HepG2 (cell line): ENCODE results near the gene MAD2L2. TPM values are rescaled to one million over a fixed set of nuclear protein-coding genes. Genes with fewer than 3 reads are reported as not detected.
A peak's percentile ranks its signal among the peaks of the same experiment; 100 is the strongest.

Experiments
- ATAC-seq: fragments of 200-7000 bp; cut with Tn5 transposase; 3 replicates; pipeline ENCODE4 v1.9.1; 2020; ENCODE audit warnings: mild to moderate bottlenecking, moderate library complexity
- BruUV-seq: library from RNA; stranded (reverse); fragments of 400-500 nt; replicated peaks from 2 replicates; lab custom pipeline; 2021; lab: Mats Ljungman, UMichigan
- CTCF ChIA-PET: fragments of 300-600 bp; formaldehyde crosslinking; extraction: SDS; loops from one replicate; lab custom pipeline; 2021; ENCODE audit warnings: low total read pairs, inconsistent platforms, low intra/inter-chr PET ratio; lab: Yijun Ruan, JAX
- POLR2A ChIA-PET: fragments of 350-600 bp; sonication (Branson Sonifier 250); formaldehyde crosslinking; loops from one replicate; lab custom pipeline; 2020; ENCODE audit warnings: antibody characterized with exemption, inconsistent platforms; lab: Yijun Ruan, JAX
- DNase-seq: peaks from one replicate; pipeline ENCODE4 v3.0.0-alpha.2; 2015; ENCODE audit warnings: low spot score
- FAIRE-seq: peaks from 3 replicates; lab custom pipeline; 2011; peaks lifted over from hg19 to GRCh38; lab: Jason Lieb, UNC
- H2AFZ ChIP-seq: one replicate; pipeline ENCODE4 v1.6.1; 2011; ENCODE audit warnings: low read length, inconsistent platforms
- H3K27ac ChIP-seq: fragments of 300-600 bp; 3 replicates; pipeline ENCODE4 v1.8.0; 2011; ENCODE audit warnings: mixed run types, mild to moderate bottlenecking, mixed read lengths, low read length, inconsistent platforms; ENCODE audit not compliant: insufficient read depth; ENCODE audit errors: extremely low read length
- H3K27me3 ChIP-seq, 2 experiments: fragments of 200-600 bp in 1 of 2; 2 replicates in 1 of 2; 3 replicates in 1 of 2; pipeline versions ENCODE4 v1.6.0 to v1.8.0; 2011; ENCODE audit warnings: low read length in 2 of 2, mild to moderate bottlenecking in 2 of 2, moderate library complexity in 2 of 2, inconsistent platforms in 1 of 2; ENCODE audit not compliant: insufficient read depth in 2 of 2, control insufficient read depth in 1 of 2
- H3K36me3 ChIP-seq, 2 experiments: fragments of 200-600 bp in 1 of 2; replicated peaks in 1 of 2; 2 replicates in 1 of 2; 3 replicates in 1 of 2; pipeline versions ENCODE4 v1.5.1 to v1.8.0; 2011; ENCODE audit warnings: low read length in 2 of 2, inconsistent platforms in 1 of 2; ENCODE audit not compliant: insufficient read depth in 2 of 2, control insufficient read depth in 1 of 2
- H3K4me1 ChIP-seq: 2 replicates; pipeline ENCODE4 v1.5.1; 2012; ENCODE audit warnings: low read length, inconsistent platforms; ENCODE audit not compliant: insufficient read depth
- H3K4me2 ChIP-seq: 2 replicates; pipeline ENCODE4 v1.6.0; 2011; ENCODE audit warnings: low read depth, low read length, inconsistent platforms
- H3K4me3 ChIP-seq, 3 experiments: fragments of 200-600 bp in 1 of 3; sonication (generic), shearing (Covaris generic) in 1 of 3; replicated peaks in 1 of 3; 2 replicates each; pipeline ENCODE4 v1.5.1; 2011 to 2016; ENCODE audit warnings: low read length in 3 of 3, inconsistent platforms in 2 of 3, low read depth in 2 of 3, mild to moderate bottlenecking in 2 of 3, control low read depth in 1 of 3, mixed read lengths in 1 of 3; ENCODE audit not compliant: insufficient read depth in 1 of 3
- H3K79me2 ChIP-seq: one replicate; pipeline ENCODE4 v1.6.1; 2011; ENCODE audit warnings: low read length, inconsistent platforms; ENCODE audit not compliant: insufficient read depth
- H3K9ac ChIP-seq: 2 replicates; pipeline ENCODE4 v1.6.0; 2011; ENCODE audit warnings: mild to moderate bottlenecking, low read depth, low read length, inconsistent platforms; ENCODE audit not compliant: insufficient read depth
- H3K9me3 ChIP-seq: 2 replicates; pipeline ENCODE4 v1.5.1; 2012; ENCODE audit warnings: mild to moderate bottlenecking, low read length
- H4K20me1 ChIP-seq: 2 replicates; pipeline ENCODE4 v1.6.0; 2011; ENCODE audit warnings: inconsistent platforms, mild to moderate bottlenecking, low read length, moderate library complexity; ENCODE audit not compliant: insufficient read depth
- CREB1 ChIP-seq, 2 experiments: fragments of 450-650 bp in 1 of 2; IDR thresholded peaks; 2 replicates each; pipeline ENCODE4 v1.6.1; 2016 to 2017; ENCODE audit warnings: control low read depth in 1 of 2, mild to moderate bottlenecking in 1 of 2, missing compliant biosample characterization in 1 of 2, missing genetic modification characterization in 1 of 2
- E2F5 ChIP-seq: sonication (generic); formaldehyde crosslinking; conservative IDR thresholded peaks from 2 replicates; pipeline ENCODE4 v1.4.0; 2020; ENCODE audit warnings: missing genetic modification reagents
- ZNF503 ChIP-seq: sonication (generic); formaldehyde crosslinking; IDR thresholded peaks from 2 replicates; pipeline ENCODE4 v1.4.0; 2020; ENCODE audit warnings: missing genetic modification reagents
- WGBS: methylation state at CpG from one replicate; pipeline ENCODE4 v1.1.6; 2017; ENCODE audit warnings: low lambda C conversion rate; 5-methylcytosine and 5-hydroxymethylcytosine counted together
- in situ Hi-C: cut with HindIII; loops from 2 replicates; pipeline ENCODE4 v1.10.0; 2017; ENCODE audit warnings: low pct_unique_long_range_greater_than_20kb; ENCODE audit not compliant: extremely low pct_ligation_motif_present
- intact Hi-C: fragments of 100-400 bp; cut with micrococcal nuclease; formaldehyde crosslinking; loops from one replicate; pipeline ENCODE4 v1.10.0; 2022; ENCODE audit not compliant: unreplicated experiment
- polyA plus RNA-seq, 8 experiments: library from polyadenylated mRNA; depleted of rRNA in 3 of 8; stranded (reverse) in 7 of 8; unstranded in 1 of 8; fragments of >200 nt; fragmentation: Illumina TruSeq in 4 of 8; extraction: Trizol in 4 of 8; gene quantifications; 2 replicates each; pipeline versions ENCODE4 v1.2.1 to v1.2.3, GENCODE V29; 2011 to 2016; ENCODE audit warnings: low read depth in 4 of 8, missing spikeins in 1 of 8, mixed read lengths in 1 of 8; ENCODE audit not compliant: insufficient read depth in 1 of 8
- total RNA-seq, 5 experiments: library from RNA; depleted of rRNA; stranded (reverse); fragments of >200 nt; fragmentation: Illumina TruSeq; extraction: Trizol; gene quantifications; 2 replicates each; pipeline ENCODE4 v1.2.3, GENCODE V29; 2016; ENCODE audit warnings: low read depth in 1 of 5

MAD2L2 gene
- total and polyA plus RNA-seq, 2 of the 13 experiments (the other 11 are each of a cell fraction or from before 2014, with no cell fraction given) = 51.8 to 53.8 TPM

- TF ChIP-seq ZNF503 = no peak
These were observed 13.0 kb upstream of the MAD2L2 start (continued) for GRCh38 chr1:11693917-11694316.

GRCh38 chr1:11693024-11693590, 12.2 kb upstream of the MAD2L2 start:
- POLR2A ChIA-PET = no interaction called here
- intact Hi-C loops (no loop called here), in situ Hi-C loops (loop anchor here (10.0 kb wide), 1 partner anchor 62 kb away; no protein-coding TSS in a partner anchor)
- peaks cover 15% of the 10 kb centered on the region for H3K4me1 ChIP-seq
- peaks cover 16 to 70% of the 10 kb centered on the region in 2 experiments for H3K27me3 ChIP-seq
- 0% methylated on average over 5 of the region's 6 CpGs for WGBS
- H3K4me2 ChIP-seq = no peak overlapping the region
- no peak for ATAC-seq
- no peak for DNase-seq
- H3K36me3 ChIP-seq = no peaks in the 10 kb centered on the region
- no peaks in the 10 kb centered on the region for H4K20me1 ChIP-seq
- no peaks in the 10 kb centered on the region for H3K79me2 ChIP-seq
- TF ChIP-seq CREB1 (IDR thresholded peaks at IDR 0.05) (peak; percentile 35), CREB1 (CRISPR knock-in tag; IDR thresholded peaks at IDR 0.05) (no peak), E2F5 (no peak)
- CTCF ChIA-PET = no interaction called here
- no peak overlapping the region for H3K4me3 ChIP-seq
- H3K27ac ChIP-seq = no peak overlapping the region
- no peak for FAIRE-seq
- H3K9me3 ChIP-seq = no peaks in the 10 kb centered on the region
- BruUV-seq = no TSS peak
- no peak overlapping the region for H2AFZ ChIP-seq
- H3K9ac ChIP-seq = no peak overlapping the region
